ENCODE results near the gene GPRIN2.
"Not testable (repeated sequence)": the region's sequence is repeated elsewhere in the genome, so short reads cannot be mapped to it uniquely, and the experiment has no call there.

- not testable (repeated sequence) for TF ChIP-seq CTCF (conservative IDR thresholded peaks at IDR 0.05; ENCODE audit: low read depth, low read length); EZH2 (IDR thresholded peaks at IDR 0.05; ENCODE audit: borderline replicate concordance, low read depth, low read length, poor library complexity, severe bottlenecking)
These were observed 44.5 kb downstream of the GPRIN2 start for GRCh38 chr10:46512002-46512401.
